Epidermal melanocyte (primary cell): ENCODE results near the gene SEC63.
"Not testable (repeated sequence)": the region's sequence is repeated elsewhere in the genome, so short reads cannot be mapped to it uniquely, and the experiment has no call there.

Source experiments
- DNase-seq: peaks from one replicate; pipeline ENCODE4 v3.0.0; 2011; ENCODE audit warnings: low spot score; ENCODE audit not compliant: insufficient read length

SEC63 gene

DNA sequence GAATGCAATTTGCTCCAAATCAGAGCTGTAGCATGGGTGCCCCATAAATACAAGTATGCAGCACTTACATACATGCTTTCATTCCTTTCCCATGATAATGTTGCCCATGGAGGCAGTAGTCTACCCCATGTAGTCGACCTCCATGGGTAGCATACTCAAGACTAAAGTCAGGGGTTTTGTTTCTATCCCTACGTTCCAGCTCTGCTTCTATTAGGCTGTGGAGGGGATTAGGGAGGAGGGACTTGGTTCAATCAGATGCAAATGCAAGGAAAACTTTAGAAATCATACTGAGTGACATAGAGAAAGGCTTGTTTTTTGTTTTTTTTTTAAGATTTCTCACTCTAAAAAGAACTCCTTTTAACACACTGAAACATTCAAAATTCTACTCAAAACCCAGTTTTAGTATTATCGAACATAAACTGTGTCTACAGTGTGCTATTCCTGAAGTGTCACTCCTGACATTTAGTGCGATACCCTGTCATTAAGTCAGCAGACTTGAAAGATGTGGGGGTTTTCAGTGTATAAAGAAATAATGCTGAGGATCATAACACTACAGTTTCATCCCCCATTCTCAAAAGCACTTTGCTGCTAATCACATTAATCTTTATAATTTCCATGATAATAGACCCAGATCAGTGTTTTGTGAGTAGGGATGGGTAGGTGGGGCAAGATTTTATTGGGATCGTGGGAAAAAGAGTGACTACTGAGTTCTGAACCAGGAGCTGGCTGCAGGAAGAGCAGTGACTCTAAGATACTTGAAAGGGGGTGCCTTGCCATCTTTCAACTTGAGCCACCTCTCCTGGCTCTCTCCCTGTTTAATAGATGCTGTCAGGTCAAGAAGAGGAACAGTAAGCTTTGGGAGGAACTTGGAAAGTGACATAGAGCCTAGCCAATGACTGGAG, 93.5 kb downstream of the SEC63 start:
- no peak for DNase-seq

- no peak for DNase-seq
Observed at GRCh38 chr6:107862383-107862782, 95.6 kb downstream of the SEC63 start.

DNA sequence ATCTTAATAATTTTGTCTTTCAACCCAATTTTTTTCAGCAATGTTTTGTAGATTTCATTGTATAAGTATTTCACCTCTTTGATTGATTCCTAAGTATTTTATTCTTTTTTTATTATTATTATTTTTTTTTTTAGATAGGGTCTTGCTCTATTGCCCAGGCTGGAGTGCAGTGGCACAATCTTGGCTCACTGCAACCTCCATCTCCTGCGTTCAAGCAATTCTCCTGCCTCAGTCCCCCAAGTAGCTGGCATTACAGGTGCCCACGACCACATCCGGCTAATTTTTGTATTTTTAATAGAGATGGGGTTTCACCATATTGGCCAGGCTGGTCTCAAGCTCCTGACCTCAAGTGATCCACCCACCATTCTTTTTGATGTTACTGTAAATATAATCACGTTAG, 97.0 kb downstream of the SEC63 start:
- not testable (repeated sequence) for DNase-seq

- not testable (repeated sequence) for DNase-seq
Observed at GRCh38 chr6:107860144-107860543, 97.9 kb downstream of the SEC63 start.

GRCh38 chr6:107853230-107853629, 104.8 kb downstream of the SEC63 start:
- DNase-seq = no peak

- no peak for DNase-seq
Observed at GRCh38 chr6:107849325-107849724, 108.7 kb downstream of the SEC63 start.

- peak; percentile 70 for DNase-seq
Observed at GRCh38 chr6:107847844-107848802, 109.9 kb downstream of the SEC63 start.

- DNase-seq = no peak
Observed at GRCh38 chr6:107846262-107846795, 111.7 kb downstream of the SEC63 start.

- DNase-seq = no peak
Observed at GRCh38 chr6:107845777-107846176, 112.2 kb downstream of the SEC63 start.

- DNase-seq = no peak
Observed at GRCh38 chr6:107843400-107843799, 114.6 kb downstream of the SEC63 start.

DNA sequence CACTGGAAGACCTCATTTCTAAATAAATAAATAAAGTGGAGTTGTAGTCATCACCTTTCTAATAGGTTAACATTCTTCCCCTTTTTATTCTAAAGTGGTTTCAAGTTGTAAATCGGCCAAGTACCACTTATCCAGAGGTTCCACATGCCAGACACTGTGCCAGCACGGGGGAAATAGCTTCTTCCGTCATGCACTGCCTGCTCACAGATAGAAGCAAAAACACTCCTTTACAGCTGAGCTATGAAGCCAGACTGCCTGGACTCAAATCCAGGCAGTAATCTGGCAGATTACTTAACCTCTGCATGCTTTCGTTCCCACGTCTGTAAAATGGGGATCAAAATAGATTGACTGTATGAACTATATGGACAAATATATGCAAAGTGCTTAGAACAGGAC, 116.7 kb downstream of the SEC63 start:
- DNase-seq = no peak

GRCh38 chr6:107840636-107841274, 117.3 kb downstream of the SEC63 start:
- DNase-seq = no peak

- no peak for DNase-seq
Observed at GRCh38 chr6:107833136-107833535, 124.9 kb downstream of the SEC63 start.

DNA sequence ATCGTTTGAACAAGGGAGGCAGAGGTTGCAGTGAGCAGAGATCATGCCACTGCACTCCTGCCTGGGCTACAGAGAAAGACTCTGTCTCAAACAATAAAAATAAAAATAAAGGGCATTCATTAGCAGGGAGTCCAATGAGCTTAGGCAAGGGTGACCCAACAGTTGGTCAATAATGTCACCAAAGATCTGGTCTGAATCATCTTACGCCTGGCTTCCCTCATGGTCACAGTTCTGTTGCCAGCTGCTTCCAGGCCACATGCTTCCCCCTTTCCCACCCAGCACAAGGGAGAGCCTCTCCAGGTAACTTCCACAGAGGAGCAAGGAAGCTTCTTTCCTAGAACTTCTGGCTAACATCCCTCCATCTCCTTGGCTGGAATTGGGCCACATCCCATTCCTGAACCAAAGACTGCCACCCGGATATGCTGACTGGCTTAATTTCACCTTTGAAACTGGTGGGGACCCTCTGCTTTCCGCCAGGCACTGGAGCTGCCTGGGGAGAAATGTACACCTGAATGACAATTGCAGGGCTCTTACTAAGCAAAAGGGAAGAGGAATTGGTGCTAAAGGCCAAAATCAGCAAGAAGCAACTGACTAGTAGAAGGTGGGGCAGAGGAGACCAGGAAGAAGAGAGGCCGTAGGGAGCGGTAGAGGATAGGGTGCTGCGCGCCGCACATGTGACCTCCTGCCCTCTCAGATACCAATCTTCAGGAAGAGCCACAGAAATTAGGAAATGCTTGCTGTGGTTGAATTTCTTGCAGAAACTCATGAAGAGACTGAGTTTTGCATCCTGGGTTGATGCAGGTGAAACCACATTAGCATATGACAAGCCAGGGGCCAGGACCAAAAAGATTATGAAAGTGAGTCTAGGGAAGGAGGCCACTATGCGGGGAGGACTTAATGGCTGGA, 125.6 kb downstream of the SEC63 start:
- no peak for DNase-seq

GRCh38 chr6:107830060-107830459, 127.9 kb downstream of the SEC63 start:
- DNase-seq = no peak

DNA sequence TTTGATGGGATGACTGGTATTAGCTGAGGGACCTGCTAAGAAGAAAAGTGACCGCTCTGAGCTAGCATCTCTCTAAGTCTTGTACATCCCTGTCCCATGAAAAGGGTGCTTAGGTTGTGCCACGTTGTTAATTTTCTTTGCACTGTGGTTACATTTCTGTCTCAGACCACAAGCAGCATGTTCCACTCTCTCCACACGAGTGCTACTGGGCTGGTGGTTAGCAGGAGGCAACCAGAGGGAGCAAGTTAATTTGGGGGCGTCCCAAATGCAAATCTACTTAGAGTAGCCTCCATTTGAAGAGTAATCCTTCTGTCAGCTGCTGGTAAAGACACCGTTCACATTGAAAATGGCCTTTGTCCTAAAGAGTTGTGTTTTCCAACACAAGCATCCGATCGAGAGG, 130.5 kb downstream of the SEC63 start:
- DNase-seq = no peak

DNA sequence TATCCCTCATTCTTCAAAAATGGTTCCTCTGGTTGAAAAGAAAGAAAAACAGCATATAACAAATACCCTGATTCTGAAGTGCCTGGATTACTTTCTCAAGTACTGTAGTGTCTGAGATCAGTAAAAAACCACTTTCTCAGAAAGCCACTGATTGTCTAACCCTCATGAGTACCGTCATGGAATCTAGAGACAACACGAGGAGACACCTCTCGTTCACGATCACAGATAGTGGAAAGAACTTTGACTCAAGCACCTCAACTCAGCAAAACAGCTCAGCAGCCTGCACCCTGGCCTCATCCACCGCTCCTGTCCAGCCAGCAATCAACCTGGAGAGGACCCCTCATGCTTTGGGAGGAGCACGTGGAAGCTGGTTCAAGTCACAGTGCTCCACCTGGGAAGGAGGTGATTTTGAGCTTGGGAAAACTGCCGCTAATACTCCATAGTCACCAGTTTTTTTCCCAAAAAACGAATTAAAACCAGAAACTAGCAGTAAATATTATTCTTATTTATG, 134.9 kb downstream of the SEC63 start:
- DNase-seq = no peak

DNA sequence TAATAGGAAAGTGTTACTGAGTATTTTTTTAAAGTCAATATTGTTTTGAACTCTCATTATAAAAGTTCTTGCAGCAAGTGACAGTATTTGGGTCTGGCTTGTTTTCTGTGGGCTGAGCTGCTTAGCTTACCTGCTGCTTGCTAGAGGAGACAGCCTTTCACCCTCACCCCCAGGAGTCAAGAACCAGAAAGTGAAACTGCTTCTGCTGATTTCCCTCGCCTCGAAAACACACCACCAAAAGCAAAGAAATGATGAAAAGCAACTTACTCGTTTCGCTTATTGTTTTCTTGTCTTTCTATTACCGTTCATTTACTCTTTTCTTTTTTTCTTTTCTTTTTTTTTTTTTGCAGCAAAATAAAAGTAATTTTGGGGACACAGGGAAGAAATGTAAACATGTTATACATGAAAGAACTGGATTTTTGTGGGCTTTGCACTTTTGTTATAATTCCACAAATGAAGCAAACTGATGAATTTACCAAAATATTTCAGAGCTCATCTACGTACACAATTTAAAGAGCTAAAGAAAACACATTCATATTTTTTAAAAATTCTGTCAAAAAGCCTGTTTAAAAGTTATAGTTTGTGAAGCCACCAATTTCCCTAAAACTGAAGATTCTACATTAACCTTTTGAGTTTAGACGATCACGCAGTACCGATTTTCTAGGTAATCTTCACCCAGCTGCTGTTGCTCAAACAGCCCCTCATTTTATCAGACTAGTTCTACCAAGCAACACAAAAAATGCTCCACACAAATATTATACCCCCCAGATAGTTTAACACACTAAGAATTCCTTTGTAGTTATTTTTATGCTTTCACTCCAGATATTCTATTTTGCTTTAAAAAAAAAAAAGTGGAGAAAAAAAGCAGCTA, 135.6 kb downstream of the SEC63 start:
- no peak for DNase-seq

DNA sequence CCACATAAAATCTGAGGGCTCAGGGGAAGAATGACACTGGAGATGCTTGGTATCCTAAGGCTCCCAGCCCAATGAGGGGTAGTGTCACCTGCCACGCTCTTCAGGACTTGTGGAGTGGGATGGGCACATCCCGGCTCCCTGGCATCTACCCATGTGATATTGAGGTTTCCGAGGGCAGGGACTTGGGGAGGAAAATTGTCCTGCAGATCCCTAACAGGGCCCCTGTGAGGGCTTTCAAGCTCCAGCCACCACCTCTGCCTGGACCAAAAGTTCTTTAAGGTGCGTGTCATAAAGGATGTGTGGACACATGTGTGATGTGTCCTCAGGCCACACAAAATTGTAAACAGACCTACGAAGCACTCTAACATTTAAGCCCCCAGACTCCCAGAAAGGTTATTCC, 136.4 kb downstream of the SEC63 start:
- DNase-seq = no peak
